C4-2B (cell line): ENCODE measurements around the gene EXOC6B.

Experiments used
- H3K27ac ChIP-seq: fragments of 450-650 bp; 2 replicates; pipeline ENCODE4 v1.5.1; 2017
- ZFX ChIP-seq: fragments of 450-650 bp; IDR thresholded peaks from 2 replicates; pipeline ENCODE4 v1.6.1; 2017
- TF ChIP-seq, protein P1 (sequence below): fragments of 450-650 bp; conservative IDR thresholded peaks from 2 replicates; pipeline ENCODE4 v1.5.1; 2017; ENCODE audit warnings: mild to moderate bottlenecking

The EXOC6B gene

GRCh38 chr2:72851333-72851732, 25.5 kb upstream of the EXOC6B start:
- H3K27ac ChIP-seq, result no peak overlapping the region
- TF ChIP-seq, protein P1, sequence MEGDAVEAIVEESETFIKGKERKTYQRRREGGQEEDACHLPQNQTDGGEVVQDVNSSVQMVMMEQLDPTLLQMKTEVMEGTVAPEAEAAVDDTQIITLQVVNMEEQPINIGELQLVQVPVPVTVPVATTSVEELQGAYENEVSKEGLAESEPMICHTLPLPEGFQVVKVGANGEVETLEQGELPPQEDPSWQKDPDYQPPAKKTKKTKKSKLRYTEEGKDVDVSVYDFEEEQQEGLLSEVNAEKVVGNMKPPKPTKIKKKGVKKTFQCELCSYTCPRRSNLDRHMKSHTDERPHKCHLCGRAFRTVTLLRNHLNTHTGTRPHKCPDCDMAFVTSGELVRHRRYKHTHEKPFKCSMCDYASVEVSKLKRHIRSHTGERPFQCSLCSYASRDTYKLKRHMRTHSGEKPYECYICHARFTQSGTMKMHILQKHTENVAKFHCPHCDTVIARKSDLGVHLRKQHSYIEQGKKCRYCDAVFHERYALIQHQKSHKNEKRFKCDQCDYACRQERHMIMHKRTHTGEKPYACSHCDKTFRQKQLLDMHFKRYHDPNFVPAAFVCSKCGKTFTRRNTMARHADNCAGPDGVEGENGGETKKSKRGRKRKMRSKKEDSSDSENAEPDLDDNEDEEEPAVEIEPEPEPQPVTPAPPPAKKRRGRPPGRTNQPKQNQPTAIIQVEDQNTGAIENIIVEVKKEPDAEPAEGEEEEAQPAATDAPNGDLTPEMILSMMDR, result no peak
- TF ChIP-seq ZFX, result no peak

GRCh38 chr2:72849138-72849462, 23.3 kb upstream of the EXOC6B start:
- TF ChIP-seq, protein P1, result no peak
- no peak for TF ChIP-seq ZFX
- no peak overlapping the region for H3K27ac ChIP-seq

GRCh38 chr2:72848436-72849137, 22.8 kb upstream of the EXOC6B start:
- TF ChIP-seq, protein P1, result no peak
- no peak for TF ChIP-seq ZFX
- H3K27ac ChIP-seq, result no peak overlapping the region

GRCh38 chr2:72847534-72848315, 21.9 kb upstream of the EXOC6B start:
- TF ChIP-seq, protein P1, result no peak
- no peak for TF ChIP-seq ZFX

DNA sequence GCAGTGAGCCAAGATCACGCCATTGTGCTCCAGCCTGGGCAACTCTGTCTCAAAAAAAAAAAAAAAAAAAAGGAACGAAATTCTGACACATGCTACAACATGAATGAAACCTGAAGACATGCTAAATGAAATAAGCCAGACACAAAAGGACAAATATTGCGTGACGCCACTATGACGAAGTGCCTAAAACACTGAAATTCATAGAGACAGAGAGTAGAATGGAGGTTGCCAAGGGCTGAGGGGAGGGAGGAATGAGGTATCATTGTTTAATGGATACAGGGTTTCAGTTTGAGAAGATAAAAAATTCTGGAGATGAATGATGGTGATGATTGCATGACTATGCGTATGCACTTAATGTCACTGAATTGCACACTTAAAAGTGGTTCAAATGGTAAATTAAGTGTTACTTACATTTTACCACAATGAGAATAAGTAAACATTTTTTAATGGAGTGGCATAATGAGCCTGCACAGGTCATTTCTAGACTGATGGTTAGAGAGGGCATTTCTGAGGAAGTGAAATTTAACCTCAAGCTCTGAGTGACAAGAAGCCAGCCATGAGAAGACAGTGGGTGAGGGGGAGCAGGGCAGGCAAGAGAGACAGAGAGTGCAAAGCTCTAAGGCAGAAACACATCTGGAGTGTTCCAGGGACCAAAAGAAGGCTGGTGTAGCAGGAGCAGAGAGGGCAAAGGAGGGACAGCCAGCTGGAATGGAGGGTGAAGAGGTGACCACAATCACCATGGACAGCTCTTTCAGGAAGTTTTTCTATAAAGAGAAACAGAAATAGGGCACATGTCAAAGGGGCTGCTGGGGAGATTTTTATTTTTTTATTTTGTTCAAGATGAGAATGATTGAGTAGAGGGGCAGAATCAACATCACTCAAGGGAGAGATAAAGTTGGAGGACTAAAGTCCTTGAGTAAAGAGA, 20.6 kb upstream of the EXOC6B start:
- TF ChIP-seq, protein P1, result no peak
- no peak for TF ChIP-seq ZFX

More at GRCh38 chr2:72847534-72848315, 21.9 kb upstream of the EXOC6B start:
- no peak overlapping the region for H3K27ac ChIP-seq

DNA sequence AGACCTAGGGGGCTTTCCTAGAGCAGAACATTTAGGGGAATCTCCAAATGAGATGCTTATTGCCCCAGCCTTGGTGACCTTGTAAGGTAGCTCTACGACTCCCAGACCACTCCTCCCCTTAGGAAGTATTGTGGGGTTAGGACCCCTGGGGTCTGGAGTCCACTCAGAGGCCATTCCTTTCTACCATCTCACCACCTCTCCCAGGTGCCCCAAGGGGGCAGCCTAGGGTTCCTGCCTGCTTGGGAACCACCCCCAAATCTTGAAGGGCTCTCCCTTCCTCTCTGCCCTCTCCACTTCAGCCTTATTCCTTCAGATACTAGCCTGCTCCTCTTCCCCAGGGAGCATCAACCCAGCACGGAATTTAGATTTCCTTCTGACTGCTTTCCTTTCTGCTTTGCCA, 17.5 kb upstream of the EXOC6B start:
- TF ChIP-seq, protein P1, result no peak
- H3K27ac ChIP-seq, result no peak overlapping the region

More for the DNA sequence above, 20.6 kb upstream of the EXOC6B start:
- H3K27ac ChIP-seq, result no peak overlapping the region
